Motor neuron (in vitro differentiated cells): Measurements from ENCODE around the gene RSAD1. TPM values are rescaled to one million over a fixed set of nuclear protein-coding genes. Genes with fewer than 3 reads are reported as not detected.

ENCODE experiments used
- ATAC-seq, 8 experiments: fragments of 200-7000 bp; cut with Tn5 transposase; replicated peaks in 6 of 8; 2 replicates each; pipeline ENCODE4 v1.8.0; 2021; ENCODE audit warnings: mild to moderate bottlenecking in 8 of 8, moderate library complexity in 8 of 8
- H3K27ac ChIP-seq, 2 donors: fragments of 250-450 bp; sonication (Bioruptor Pico); 2 replicates each; pipeline ENCODE4 v1.9.0; 2021; ENCODE audit warnings: antibody characterized with exemption in 2 of 2, mild to moderate bottlenecking in 2 of 2, moderate library complexity in 1 of 2
- H3K4me1 ChIP-seq, 2 donors: fragments of 250-450 bp; sonication (Bioruptor Pico); replicated peaks in 1 of 2; 2 replicates each; pipeline ENCODE4 v1.6.1; 2021; ENCODE audit warnings: antibody characterized with exemption in 2 of 2, mild to moderate bottlenecking in 2 of 2, moderate library complexity in 1 of 2
- H3K4me3 ChIP-seq, 5 donors: fragments of 250-450 bp; sonication (Bioruptor Pico); 2 replicates each; pipeline ENCODE4 v1.9.0; 2021; ENCODE audit warnings: antibody characterized with exemption in 5 of 5, mild to moderate bottlenecking in 5 of 5, moderate library complexity in 4 of 5
- WGBS, 10 experiments: fragments of 450-650 bp; shearing (Covaris generic); methylation state at CpG; one replicate each; pipeline ENCODE4 v1.0.0; 2022; 5-methylcytosine and 5-hydroxymethylcytosine counted together
- in situ Hi-C, 9 experiments: fragments of 400-800 bp; cut with MboI; loops; one replicate each; pipeline ENCODE4 v1.15.0; 2021; ENCODE audit warnings: low sequenced_read_pairs in 9 of 9, low pct_unique_long_range_greater_than_20kb in 2 of 9; ENCODE audit not compliant: unreplicated experiment in 9 of 9
- total RNA-seq, 8 experiments: library from RNA; unstranded; fragments of 300-600 nt; gene quantifications; 2 replicates each; pipeline versions ENCODE4 v1.2.3 to v1.2.4, GENCODE V29; 2022

Gene RSAD1
- 10 to 100 TPM; 13.0 to 44.7 (median 20.0) TPM for total RNA-seq

DNA sequence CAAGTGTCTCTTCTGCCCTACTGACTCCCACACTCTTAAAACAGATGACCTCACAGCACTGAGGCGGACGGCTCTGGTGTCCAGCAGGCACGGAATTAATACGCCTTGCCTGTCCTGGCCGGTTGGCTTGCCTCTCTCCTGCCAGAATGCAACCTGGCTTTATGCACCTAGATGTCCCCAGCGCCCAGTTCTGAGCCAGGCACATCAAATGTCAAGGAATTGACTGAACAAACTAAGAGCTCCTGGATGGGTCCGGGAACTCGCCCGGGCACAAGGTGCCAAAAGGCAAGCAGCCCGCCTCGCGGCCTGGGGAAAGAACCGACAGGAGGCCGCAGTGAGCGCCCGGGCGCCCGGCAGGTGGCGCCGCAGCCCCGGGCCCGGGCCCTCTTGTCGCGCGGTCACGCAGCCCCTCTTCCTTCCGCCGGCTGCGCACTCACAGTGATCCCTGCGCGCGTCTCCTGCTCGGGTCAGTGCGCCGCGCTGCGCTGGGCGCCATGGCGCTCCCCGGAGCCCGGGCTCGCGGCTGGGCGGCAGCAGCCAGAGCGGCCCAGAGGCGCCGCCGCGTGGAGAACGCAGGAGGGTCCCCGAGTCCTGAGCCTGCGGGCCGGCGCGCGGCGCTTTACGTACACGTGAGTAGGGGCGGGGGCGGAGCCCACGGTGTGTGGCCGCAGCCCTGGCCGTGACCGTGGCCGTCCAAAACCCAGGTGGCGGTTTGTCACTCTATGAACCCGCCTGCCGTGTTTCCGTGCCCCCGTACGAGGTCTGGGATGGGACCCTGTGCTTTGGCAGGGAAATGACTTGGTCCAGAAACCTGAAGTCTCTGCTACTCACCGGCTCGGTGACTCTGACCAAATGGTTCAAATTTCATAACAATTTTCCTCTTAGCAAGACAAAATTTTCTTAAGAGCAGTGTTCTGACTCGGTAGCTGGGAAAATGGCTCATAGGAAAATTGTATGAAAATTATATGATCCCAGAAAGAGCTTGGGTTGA lies at the start of gene RSAD1:
Gene RSAD1 (plus strand): TSS at position 470 of the 991 bp plus-strand sequence. CDS start 25 bp downstream, at position 495.
- in situ Hi-C loops = no loop called here

DNA sequence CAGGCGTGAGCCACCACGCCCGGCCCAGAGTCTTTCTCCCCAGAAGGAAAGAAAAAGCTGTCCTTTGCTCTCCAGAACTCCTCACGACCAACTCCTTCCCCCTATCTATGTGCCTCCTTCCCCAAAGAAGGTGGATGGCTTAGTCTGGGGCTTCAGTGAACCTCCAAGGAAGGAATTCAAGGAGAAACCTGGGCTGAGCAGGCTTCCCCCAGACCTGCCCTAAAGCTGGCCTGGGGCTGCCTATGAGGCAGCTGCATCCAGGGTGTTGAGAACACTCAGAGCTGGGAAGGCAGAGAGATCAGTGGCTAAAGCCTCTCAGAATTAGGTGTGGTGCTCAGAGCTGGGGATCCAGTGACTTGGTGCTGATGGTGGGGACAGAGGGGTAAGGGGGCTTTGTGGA lies 48.9 kb upstream of the RSAD1 start:
- Histone ChIP-seq H3K4me3 (no peak overlapping the region), H3K27ac (no peak overlapping the region), H3K4me1 (peaks cover 12 to 19% of the 10 kb centered on the region in 2 donors)
- 80 to 88% (median 82%) methylated on average over 1 to 4 of the region's 4 CpGs; no CpG with 5 or more reads in 7 of the 10 experiments for WGBS, 10 experiments
- no peak for ATAC-seq
- in situ Hi-C loops = no loop called here

More for the DNA sequence above, at the start of gene RSAD1:
- Histone ChIP-seq H3K27ac (peak within 1 kb of the TSS; percentile 87 to 89), H3K4me3 (peak within 1 kb of the TSS; percentile 43 to 64 (median 50)), H3K4me1 (peaks cover 10 to 11% of the 10 kb centered on the region in 2 donors)
- WGBS, 10 experiments = 0 to 47% (median 9%) methylated on average over 3 to 12 of the region's 75 CpGs; no CpG with 5 or more reads in 4 of the 10 experiments
- ATAC-seq = peak; percentile 76 to 93 (median 90)

DNA sequence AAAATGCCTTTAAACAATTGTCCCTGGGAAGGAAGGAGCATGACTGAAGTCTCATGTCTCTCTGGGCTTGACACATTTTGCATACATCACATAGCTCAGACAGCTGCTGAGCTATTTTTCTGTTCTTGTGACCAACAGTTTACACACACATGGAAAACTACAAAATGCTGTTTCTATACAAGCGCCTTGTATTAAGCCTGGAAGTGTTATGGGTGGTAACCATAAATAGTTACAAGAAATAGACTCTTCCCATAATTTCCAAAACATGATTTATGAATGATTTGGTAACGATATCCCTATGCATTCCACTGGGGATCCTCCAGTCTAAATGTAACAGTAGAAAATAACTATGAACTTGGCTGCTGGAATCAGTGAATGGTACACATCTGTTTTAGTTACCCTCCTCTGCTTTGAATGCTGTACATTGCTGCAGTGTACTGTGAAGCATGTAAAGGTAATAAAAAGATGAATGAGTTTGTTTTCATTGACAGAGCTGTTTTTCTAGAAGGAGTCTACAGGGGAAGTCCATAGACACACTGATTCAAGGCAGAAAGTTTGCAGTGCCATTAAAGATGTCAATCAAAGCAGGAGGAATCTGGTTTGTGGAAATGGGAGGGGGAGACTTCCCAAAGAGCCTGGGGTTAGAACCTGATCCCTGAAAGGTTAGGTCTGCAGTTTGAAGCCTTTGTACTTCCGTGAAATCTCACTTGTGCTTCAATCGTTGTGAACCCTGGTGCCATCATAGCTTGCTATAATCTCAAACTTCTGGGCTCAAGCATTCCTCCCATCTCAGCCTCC lies 47.6 kb upstream of the RSAD1 start:
- ATAC-seq = peak in 2 of 8 experiments; percentile 18 to 24
- no peak overlapping the region for H3K4me3 ChIP-seq
- whole genome bisulfite sequencing, 10 experiments = 33 to 95% (median 68%) methylated on average over 1 to 4 of the region's 4 CpGs; no CpG with 5 or more reads in 2 of the 10 experiments
- H3K27ac ChIP-seq = no peak overlapping the region
- H3K4me1 ChIP-seq = peaks cover 6 to 13% of the 10 kb centered on the region in 2 donors
- in situ Hi-C loops = no loop called here

DNA sequence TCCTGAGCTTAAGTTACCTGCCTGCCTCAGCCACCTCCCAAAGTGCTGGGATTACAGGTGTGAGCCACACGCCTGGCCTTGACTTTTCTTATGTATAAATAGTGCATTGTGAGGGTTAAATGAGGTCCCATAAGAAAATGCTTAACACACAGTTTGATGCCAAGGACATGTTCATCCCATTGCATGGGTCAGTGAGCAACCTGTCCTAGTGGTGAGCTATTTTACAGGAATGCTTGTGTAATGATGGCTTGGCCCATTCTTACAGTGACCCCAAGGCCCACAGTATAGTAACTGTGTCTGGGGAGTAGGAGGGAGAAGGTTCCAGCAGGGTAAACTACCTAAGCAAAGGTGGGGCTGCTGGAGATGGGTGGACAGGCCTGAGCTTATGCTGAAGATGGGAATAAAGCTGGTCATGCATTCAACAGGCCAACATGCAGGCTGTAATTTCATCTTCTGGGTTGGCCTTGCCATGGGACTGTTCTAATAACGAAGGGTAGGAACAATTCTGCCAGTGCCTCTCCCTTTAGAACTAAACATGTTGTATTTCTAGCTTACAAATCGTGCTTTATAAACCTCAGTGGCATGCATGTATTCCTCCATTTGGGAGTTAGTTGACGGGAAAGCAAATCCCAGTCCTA lies 46.4 kb upstream of the RSAD1 start:
- H3K27ac ChIP-seq = no peak overlapping the region
- H3K4me3 ChIP-seq = no peak overlapping the region
- peaks cover 0 to 2% of the 10 kb centered on the region in 2 donors for H3K4me1 ChIP-seq
- ATAC-seq = no peak
- in situ Hi-C loops = no loop called here
- WGBS, 10 experiments = 55 to 100% (median 80%) methylated on average over 1 to 4 of the region's 4 CpGs; no CpG with 5 or more reads in 2 of the 10 experiments

DNA sequence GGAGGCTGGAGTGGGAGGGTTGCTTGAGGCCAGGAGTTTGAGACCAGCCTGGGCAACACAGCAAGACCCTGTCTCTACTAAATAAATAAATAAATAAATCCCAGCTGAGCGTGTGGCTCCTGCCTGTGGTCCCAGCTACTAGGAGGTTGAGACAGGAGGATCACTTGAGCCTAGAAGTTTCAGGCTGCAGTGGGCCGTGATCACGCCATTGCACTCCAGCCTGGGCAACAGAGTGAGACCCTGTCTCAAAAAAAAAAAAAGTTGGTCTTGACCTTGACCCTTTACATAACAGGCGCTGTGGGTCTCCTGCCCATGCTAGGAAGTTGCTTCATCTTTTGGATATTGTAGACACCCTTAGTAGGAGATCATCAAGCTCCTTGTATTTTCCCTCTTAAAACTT lies 41.3 kb upstream of the RSAD1 start:
- H3K4me3 ChIP-seq = no peak overlapping the region
- no peak overlapping the region for H3K27ac ChIP-seq
- H3K4me1 ChIP-seq = no peaks in the 10 kb centered on the region
- in situ Hi-C loops = no loop called here
- no peak for ATAC-seq
- 90 to 100% (median 100%) methylated on average over 1 to 4 of the region's 4 CpGs for WGBS, 10 experiments

DNA sequence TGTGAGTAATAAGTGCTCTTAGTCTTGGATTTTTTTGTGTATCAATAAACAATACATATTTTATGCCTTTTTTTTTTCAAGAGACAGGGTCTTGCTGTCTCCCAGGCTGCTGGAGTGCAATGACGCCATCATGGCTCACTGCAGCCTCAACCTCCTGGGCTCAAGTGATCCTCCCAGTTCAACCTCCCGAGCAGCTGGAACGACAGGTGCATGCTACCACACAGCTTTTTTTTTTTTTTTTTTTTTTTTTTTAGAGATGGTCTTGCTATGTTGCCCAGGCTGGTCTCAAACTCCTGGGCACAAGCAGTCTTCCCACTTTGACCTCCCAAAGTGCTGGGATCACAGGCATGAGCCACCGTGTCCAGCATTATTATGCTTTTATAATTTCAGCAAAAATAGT lies 39.7 kb upstream of the RSAD1 start:
- WGBS, 10 experiments = 58 to 100% (median 85%) methylated on average over 1 to 4 of the region's 4 CpGs; no CpG with 5 or more reads in 4 of the 10 experiments
- ATAC-seq = no peak
- in situ Hi-C loops = no loop called here
- H3K4me1 ChIP-seq = peaks cover 4 to 5% of the 10 kb centered on the region in 2 donors
- no peak overlapping the region for H3K4me3 ChIP-seq
- no peak overlapping the region for H3K27ac ChIP-seq

DNA sequence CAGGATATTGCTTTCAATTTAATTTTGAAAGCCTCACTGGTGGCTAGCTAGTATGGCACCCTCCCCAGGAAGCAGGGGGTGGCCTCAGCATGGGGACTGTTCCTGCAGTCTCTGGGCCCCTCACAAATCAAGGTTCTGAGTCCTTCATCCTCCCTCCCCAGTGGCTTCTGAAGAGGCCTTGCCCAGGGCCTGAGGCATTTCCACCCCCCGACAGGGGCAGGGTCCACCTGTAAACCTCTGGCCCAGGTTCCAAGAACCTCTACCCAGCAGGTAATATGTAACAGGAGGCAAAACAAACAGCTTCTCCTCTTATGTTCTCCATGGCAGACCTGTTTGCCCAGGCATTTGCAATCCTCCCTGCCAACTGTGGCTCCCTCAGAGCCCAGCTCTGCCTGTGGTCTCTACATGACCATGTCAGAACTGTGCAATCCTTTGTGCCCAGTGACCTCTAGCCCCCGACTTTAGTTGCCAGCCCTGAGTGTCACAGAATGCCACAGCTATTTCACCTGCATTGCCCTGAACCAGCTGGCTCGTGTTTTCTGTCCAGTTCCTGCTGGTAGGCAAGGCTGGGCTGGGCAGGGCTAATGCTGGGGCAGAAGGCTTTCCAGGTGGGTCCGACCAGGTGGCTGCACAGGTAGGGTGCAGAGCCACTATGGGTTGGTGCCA lies 38.4 kb upstream of the RSAD1 start:
- no peak for ATAC-seq
- Histone ChIP-seq H3K4me3 (no peak overlapping the region), H3K4me1 (peaks cover 4 to 5% of the 10 kb centered on the region in 2 donors), H3K27ac (no peak overlapping the region)
- in situ Hi-C loops = no loop called here
- WGBS, 10 experiments = 29 to 83% (median 68%) methylated on average over 1 to 3 of the region's 4 CpGs; no CpG with 5 or more reads in 6 of the 10 experiments

DNA sequence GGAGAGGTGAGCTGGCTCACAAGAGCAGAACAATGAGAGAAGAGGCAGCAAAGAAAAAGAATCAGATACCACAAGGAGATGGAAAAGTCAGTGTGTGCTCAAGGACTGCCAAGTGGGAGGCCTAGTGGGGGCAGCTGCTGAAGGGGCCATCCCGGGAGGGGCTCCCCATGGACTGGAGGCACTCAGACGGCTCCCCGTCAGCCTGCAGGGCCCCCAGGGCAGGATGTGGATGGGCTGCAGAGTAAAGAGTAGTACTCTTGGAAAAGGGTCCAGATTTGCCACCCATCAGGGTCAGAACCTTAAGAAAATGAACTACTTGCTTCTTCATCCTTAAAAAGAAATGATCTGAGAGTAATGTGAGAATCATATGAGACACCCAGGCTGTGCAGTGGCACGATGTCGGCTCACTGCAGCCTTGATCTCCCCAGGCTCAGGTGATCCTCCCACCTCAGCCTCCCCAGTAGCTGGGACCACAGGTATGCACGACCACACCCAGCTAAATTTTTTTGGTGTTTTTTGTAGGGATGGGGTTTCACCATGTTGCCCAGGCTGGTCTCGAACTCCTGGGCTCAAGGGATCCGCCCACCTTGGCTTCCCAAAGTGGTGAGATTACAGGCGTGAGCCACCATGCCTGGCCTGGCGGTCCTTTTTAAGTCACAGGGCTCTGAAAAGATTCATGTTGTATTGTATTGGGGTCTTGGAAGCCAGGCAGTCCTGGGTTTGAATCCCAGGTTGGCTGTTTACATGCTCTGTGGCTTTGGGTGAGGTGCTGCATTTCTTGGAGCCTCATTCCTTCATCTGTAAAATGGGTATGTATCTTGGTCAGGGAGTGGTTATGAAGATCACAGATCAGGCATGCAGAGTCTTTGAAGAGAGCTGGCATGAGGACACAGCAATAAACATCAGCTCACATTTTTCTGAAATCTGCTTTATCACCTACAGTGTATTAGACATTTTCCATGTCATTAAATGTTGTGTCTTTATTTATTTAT lies 37.5 kb upstream of the RSAD1 start:
- no peak for ATAC-seq
- peaks cover 4 to 5% of the 10 kb centered on the region in 2 donors for H3K4me1 ChIP-seq
- in situ Hi-C loops = no loop called here
- H3K4me3 ChIP-seq = no peak overlapping the region
- 67 to 91% (median 85%) methylated on average over 1 to 7 of the region's 10 CpGs; no CpG with 5 or more reads in 4 of the 10 experiments for WGBS, 10 experiments
- H3K27ac ChIP-seq = no peak overlapping the region

DNA sequence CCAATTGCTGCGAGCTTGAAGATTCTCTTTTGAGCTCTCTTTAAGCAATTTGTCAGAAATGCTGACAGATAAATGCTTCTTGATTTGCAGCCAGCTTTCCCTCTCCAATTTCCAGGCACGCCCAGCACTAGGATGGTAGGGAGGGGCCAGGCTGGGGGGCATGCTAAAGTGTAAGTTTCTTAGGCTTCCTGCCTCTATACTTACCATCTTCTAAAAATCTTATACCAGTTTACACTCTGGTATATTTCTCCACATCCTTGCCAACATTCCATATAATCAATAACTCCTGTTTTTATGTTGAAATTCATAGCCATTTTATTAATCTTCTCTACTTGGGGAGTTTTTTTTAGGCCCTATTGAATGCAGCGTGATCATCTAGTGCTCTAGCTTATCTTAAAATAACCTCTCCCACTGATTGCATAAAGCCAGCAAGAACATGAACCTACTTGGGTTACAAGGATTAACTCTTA lies 35.1 kb upstream of the RSAD1 start:
- WGBS, 10 experiments = 0 to 82% (median 14%) methylated on average over 1 to 3 of the region's 3 CpGs; no CpG with 5 or more reads in 1 of the 10 experiments
- no peak overlapping the region for H3K4me3 ChIP-seq
- H3K4me1 ChIP-seq = peaks cover 4 to 5% of the 10 kb centered on the region in 2 donors
- in situ Hi-C loops = no loop called here
- H3K27ac ChIP-seq = no peak overlapping the region
- ATAC-seq = peak in 3 of 8 experiments; percentile 82 to 92 (median 89)

DNA sequence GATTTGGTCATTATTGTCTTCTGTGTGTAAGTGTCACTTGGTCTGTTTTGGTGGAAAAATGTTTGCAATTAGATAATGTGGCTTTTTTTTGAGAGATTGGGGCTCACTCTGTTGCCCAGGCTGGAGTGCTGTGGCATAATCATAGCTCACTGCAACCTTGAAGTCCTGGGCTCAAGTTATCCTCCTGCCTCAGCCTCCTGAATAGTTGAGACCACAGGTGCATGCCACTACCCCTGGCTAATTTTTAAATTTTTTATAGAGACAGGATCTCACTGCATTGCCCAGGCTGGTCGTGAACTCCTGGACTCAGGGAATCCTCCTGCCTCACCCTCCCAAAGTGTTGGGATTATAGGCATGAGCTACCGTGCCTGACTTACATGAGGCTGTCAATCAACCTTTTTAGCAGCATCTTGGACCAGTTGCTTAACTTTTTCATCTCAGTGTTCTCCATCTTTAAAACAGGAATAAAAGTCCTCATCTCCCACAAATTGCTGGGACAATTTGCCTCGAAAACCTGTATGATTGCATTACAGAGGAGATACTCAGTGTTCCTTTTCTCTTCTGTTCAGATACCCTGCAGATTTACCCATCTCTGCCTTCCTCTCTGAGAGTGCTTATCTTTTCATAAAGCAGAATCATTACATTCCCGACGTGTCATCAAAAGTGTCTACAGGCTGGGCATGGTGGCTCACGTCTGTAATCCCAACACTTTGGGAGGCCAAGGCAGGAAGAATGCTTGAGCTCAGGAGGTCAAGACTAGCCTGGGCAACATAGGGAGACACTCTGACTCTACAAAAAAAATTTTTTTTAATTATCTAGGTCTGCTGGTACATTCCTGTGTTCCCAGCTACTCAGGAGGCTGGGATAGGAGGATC lies 33.6 kb upstream of the RSAD1 start:
- WGBS, 10 experiments = 81 to 100% (median 89%) methylated on average over 1 to 6 of the region's 6 CpGs; no CpG with 5 or more reads in 1 of the 10 experiments
- no peak for ATAC-seq
- in situ Hi-C loops = no loop called here
- Histone ChIP-seq H3K4me3 (no peak overlapping the region), H3K4me1 (peaks cover 4 to 5% of the 10 kb centered on the region in 2 donors), H3K27ac (no peak overlapping the region)
